Glomerular endothelial cell (primary cell): ENCODE results near the gene MIER2. TPM values are rescaled to one million over a fixed set of nuclear protein-coding genes. Genes with fewer than 3 reads are reported as not detected.
"Not testable (repeated sequence)": the region's sequence is repeated elsewhere in the genome, so short reads cannot be mapped to it uniquely, and the experiment has no call there.

Source experiments
- DNase-seq: peaks from one replicate; pipeline ENCODE4 v3.0.0-alpha.2; 2011; ENCODE audit warnings: low read depth, low spot score; ENCODE audit errors: extremely low read depth
- total RNA-seq: library from RNA; depleted of rRNA; stranded (reverse); fragments of >200 nt; gene quantifications from 2 replicates; pipeline ENCODE4 v1.2.3, GENCODE V29; 2015

The MIER2 gene
- total RNA-seq, 1 donor from 2014 or later: 38.2 TPM

DNA sequence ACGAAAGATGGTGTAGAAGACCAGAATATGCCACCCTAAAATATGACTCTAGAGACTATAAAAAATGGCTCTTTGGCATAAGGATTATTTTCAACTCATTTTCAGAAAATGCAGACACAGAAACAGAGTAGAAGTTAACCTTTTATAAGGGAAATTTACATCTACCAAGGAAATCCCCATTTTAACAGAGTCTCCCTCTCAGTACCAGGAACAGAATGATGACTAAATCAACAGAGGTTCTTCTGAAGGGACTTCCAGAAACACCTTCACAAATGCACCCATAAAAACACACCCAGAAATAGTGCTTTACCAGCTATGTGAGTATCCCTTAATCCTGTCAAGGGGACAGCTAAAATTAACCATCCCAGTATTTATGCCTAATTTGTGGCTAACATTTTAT, 82.5 kb downstream of the MIER2 start:
- DNase-seq: no peak

DNA sequence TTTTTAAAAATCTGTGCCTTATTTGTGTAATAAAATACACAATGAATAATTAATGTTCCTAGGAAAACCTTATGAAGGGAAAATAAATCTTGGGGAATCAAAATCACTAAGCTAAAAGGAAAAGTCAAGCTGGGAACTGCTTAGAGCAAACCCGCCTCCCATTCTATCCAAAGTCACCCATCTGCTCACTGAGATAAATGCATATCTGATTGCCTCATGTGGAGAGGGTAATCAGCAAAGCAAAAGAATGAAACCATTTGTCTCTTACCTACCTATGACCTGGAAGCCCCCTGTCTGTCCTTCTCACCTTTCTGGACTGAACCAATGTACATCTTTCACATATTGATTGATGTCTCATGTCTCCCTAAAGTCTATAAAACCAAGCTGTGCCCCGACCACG, 87.8 kb downstream of the MIER2 start:
- DNase-seq: not testable (repeated sequence)

Other genes with a start within 250 kb of the MIER2 start
- gene OR4F17, start 237.7 kb downstream of the MIER2 start, total RNA-seq: not detected in 2 replicates
- gene PLPP2, start 53.4 kb downstream of the MIER2 start, total RNA-seq: 13.9 and 30.5 TPM in 2 replicates
- gene C2CD4C, start 64.4 kb upstream of the MIER2 start, total RNA-seq: 0.44 and 0.47 TPM in 2 replicates
- 34.3 and 35.1 TPM in 2 replicates for gene SHC2, start 116.2 kb upstream of the MIER2 start, total RNA-seq
- 0.41 TPM in 1 of 2 replicates, not detected in the other for gene MADCAM1, start 151.7 kb upstream of the MIER2 start, total RNA-seq
- gene TPGS1, start 162.7 kb upstream of the MIER2 start, total RNA-seq: 72.9 and 78.5 TPM in 2 replicates
- gene CDC34, start 187.0 kb upstream of the MIER2 start, total RNA-seq: 125 and 148 TPM in 2 replicates
- not detected in 2 replicates for gene GZMM, start 199.3 kb upstream of the MIER2 start, total RNA-seq
- 775 and 881 TPM in 2 replicates for gene BSG, start 227.8 kb upstream of the MIER2 start, total RNA-seq
- 1.1 and 2.0 TPM in 2 replicates for gene HCN2, start 245.1 kb upstream of the MIER2 start, total RNA-seq